Hematopoietic multipotent progenitor cell treated with erythropoietin and hydrocortisone succinate and interleukin-3 and kit ligand, for 6 days (in vitro differentiated cells): ENCODE data around the gene MGLL.

Source experiments
- DNase-seq: peaks from one replicate; pipeline ENCODE4 v3.0.0-alpha.2; 2015

MGLL gene

DNA sequence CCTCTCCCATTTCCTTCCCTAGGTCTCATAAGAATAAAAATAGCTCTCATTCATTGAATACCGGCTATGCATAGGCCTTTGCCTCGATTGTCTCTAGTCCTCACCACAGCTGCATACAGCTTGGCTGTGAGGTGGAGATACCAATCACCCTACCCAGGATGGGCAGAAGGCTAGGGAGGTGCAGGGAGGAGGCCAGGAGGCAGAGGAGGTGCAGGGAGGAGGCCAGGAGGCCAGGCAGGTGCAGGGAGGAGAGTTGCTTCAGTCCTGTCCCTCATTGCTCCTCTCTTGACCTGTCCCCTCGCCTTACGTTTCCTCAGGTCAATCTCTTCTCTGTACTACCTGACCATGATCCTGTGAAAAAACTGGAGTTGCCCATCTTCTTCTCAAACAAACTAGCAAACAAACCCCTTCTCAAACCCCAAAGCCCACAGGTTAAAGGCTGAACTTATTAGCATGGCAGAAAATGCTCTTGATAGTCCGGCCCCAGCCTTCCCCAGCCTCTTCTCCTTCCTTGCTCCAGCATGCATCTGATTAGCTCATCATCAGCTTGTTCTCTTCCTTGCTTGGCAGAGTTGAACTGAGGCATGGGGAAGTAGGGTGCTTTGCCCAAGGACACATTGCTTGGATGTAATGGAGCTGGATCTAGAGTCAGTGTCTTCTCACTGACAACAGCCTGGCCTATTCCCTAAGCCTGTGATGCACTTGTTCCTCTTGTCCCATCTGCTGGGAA, 177.5 kb downstream of the MGLL start:
- DNase-seq: no peak

GRCh38 chr3:127640042-127640355, 182.3 kb downstream of the MGLL start:
- no peak for DNase-seq

- DNase-seq: no peak
These were observed 182.9 kb downstream of the MGLL start for GRCh38 chr3:127639173-127640041.
